Calu3 (cell line): ENCODE measurements around the gene FBXL19. TPM values are rescaled to one million over a fixed set of nuclear protein-coding genes. Genes with fewer than 3 reads are reported as not detected.

Source experiments
- BruUV-seq: library from RNA; stranded (reverse); fragments of 400-500 nt; replicated peaks from 2 replicates; lab custom pipeline; 2021; lab: Mats Ljungman, UMichigan
- CTCF ChIA-PET: fragments of 300-600 bp; sonication (Branson Sonifier 250); formaldehyde crosslinking; loops from one replicate; lab custom pipeline; 2022; ENCODE audit warnings: antibody characterized with exemption; lab: Charles Lee
- DNase-seq: peaks from one replicate; pipeline ENCODE4 v3.0.0; 2022
- H3K27ac Mint-ChIP-seq: one replicate; pipeline ENCODE4 v1.8.0; 2022; ENCODE audit warnings: mixed read lengths; ENCODE audit not compliant: unreplicated experiment
- H3K27me3 Mint-ChIP-seq: one replicate; pipeline ENCODE4 v1.8.0; 2022; ENCODE audit warnings: mixed read lengths; ENCODE audit not compliant: unreplicated experiment
- H3K36me3 Mint-ChIP-seq: one replicate; pipeline ENCODE4 v1.8.0; 2022; ENCODE audit warnings: mild to moderate bottlenecking, moderate library complexity, mixed read lengths; ENCODE audit not compliant: insufficient read depth, unreplicated experiment
- H3K4me1 Mint-ChIP-seq: one replicate; pipeline ENCODE4 v1.8.0; 2022; ENCODE audit warnings: mild to moderate bottlenecking, low read depth, mixed read lengths; ENCODE audit not compliant: unreplicated experiment
- H3K4me3 Mint-ChIP-seq: one replicate; pipeline ENCODE4 v1.8.0; 2022; ENCODE audit warnings: mild to moderate bottlenecking, low read depth, moderate library complexity, mixed read lengths; ENCODE audit not compliant: unreplicated experiment
- H3K9me3 Mint-ChIP-seq: one replicate; pipeline ENCODE4 v1.8.0; 2022; ENCODE audit warnings: low read depth, mixed read lengths; ENCODE audit not compliant: unreplicated experiment
- intact Hi-C: fragments of 100-400 bp; cut with micrococcal nuclease; formaldehyde crosslinking; loops from one replicate; pipeline ENCODE4 v1.10.0; 2022; ENCODE audit not compliant: unreplicated experiment
- total RNA-seq: library from RNA; stranded (reverse); gene quantifications from 2 replicates; pipeline ENCODE4 v1.2.3, GENCODE V29; 2022
- TF ChIP-seq, protein P1 (sequence below): fragments of 200-600 bp; IDR thresholded peaks from one replicate; pipeline ENCODE4 v1.8.0; 2022; ENCODE audit warnings: antibody characterized with exemption; ENCODE audit not compliant: unreplicated experiment

The FBXL19 gene
- total RNA-seq, 1 experiment from 2014 or later, result 43.2 TPM

DNA sequence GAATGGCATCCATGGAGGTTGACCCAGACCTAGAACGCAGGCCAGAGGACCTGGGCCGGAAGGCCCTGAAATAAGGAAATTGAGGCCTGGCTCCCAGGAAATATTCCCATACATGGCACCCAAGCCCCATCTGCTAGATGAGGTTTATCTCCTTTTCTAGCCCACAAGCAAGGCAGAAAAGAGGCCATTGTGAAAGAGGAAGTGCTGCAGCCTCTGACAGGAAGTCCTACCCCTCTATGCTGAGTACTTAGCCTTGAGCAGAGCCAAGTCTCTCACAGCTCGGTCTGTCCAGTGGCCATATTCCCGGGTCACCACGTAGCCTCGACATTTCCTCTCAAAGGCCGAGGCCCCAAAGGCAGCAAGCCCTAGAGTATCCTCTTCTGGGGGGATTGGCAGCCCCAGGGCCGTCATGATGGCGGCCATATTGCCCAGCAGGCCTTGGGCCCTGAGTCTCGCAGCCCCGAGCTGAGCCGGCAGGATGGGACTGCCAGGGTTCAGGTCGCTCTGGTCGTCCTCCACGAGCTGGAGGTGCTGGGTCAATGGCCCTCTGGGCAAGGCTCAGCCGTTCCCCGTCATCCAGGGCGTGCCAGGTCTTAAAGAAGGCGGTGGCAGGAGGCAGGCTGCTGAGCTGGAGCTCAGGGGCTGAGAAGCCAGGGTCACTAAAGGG, 19.1 kb upstream of the FBXL19 start:
- Mint-ChIP-seq H3K27ac (no peak overlapping the region), H3K27me3 (no peaks in the 10 kb centered on the region), H3K9me3 (peaks cover 2% of the 10 kb centered on the region), H3K4me1 (peaks cover 18% of the 10 kb centered on the region), H3K36me3 (peaks cover 5% of the 10 kb centered on the region), H3K4me3 (no peak overlapping the region)
- TF ChIP-seq, protein P1, sequence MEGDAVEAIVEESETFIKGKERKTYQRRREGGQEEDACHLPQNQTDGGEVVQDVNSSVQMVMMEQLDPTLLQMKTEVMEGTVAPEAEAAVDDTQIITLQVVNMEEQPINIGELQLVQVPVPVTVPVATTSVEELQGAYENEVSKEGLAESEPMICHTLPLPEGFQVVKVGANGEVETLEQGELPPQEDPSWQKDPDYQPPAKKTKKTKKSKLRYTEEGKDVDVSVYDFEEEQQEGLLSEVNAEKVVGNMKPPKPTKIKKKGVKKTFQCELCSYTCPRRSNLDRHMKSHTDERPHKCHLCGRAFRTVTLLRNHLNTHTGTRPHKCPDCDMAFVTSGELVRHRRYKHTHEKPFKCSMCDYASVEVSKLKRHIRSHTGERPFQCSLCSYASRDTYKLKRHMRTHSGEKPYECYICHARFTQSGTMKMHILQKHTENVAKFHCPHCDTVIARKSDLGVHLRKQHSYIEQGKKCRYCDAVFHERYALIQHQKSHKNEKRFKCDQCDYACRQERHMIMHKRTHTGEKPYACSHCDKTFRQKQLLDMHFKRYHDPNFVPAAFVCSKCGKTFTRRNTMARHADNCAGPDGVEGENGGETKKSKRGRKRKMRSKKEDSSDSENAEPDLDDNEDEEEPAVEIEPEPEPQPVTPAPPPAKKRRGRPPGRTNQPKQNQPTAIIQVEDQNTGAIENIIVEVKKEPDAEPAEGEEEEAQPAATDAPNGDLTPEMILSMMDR, result no peak
- intact Hi-C loops, result no loop called here
- no TSS peak for BruUV-seq
- DNase-seq, result no peak
- CTCF ChIA-PET, result interaction anchor here (0.7 to 0.9 kb wide), 2 partner anchors 59 to 276 kb away, joined by 4 to 6 read pairs; partner anchors contain the start of gene FUS

GRCh38 chr16:30907064-30907463, 16.3 kb upstream of the FBXL19 start:
- TF ChIP-seq, protein P1, result no peak
- Mint-ChIP-seq H3K36me3 (peaks cover 5% of the 10 kb centered on the region), H3K9me3 (peaks cover 2% of the 10 kb centered on the region), H3K27me3 (no peaks in the 10 kb centered on the region), H3K27ac (no peak overlapping the region), H3K4me3 (no peak overlapping the region), H3K4me1 (peaks cover 18% of the 10 kb centered on the region)
- no TSS peak for BruUV-seq
- DNase-seq, result no peak
- intact Hi-C loops, result no loop called here
- CTCF ChIA-PET, result no interaction called here

- H3K9me3 Mint-ChIP-seq, result no peaks in the 10 kb centered on the region
- no peak overlapping the region for H3K27ac Mint-ChIP-seq
- DNase-seq, result no peak
- H3K4me3 Mint-ChIP-seq, result no peak overlapping the region
- TF ChIP-seq, protein P1, result no peak
- no peaks in the 10 kb centered on the region for H3K27me3 Mint-ChIP-seq
- BruUV-seq, result no TSS peak
- no peaks in the 10 kb centered on the region for H3K36me3 Mint-ChIP-seq
- intact Hi-C loops, result no loop called here
- no peaks in the 10 kb centered on the region for H3K4me1 Mint-ChIP-seq
- CTCF ChIA-PET, result no interaction called here
Measured at GRCh38 chr16:30910427-30911029, 12.8 kb upstream of the FBXL19 start.

DNA sequence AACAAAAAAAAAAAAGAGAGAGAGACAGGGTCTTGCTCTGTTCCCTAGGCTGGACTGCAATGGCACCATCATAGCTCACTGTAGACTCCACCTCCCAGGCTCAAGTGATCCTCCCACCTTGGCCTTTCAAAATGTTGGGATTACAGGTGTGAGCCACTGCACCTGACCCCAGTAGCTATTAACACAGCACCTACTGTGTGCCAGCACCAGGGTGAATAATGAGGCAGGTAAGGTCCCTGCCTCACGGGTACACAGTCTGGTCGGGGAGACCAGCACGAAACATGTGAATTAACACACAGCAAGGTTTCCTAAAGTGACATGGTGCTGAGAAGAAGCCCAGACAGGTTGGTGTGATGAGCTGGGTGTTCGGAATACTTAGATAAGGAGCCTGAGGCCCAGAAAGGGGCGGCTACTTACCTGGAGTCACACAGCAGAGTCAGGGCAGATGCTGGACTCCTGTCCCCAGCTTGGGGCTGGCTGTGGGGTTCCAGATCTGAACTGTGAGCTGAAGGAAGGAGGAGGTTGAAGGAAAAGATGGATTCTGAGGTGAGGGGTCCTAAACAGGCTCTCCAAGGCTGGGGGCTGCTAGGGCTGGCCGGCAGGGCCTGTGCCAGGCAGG, 10.5 kb upstream of the FBXL19 start:
- intact Hi-C loops, result no loop called here
- H3K36me3 Mint-ChIP-seq, result no peaks in the 10 kb centered on the region

More for the DNA sequence above, 10.5 kb upstream of the FBXL19 start:
- DNase-seq, result no peak
- BruUV-seq, result no TSS peak
- Mint-ChIP-seq H3K4me1 (no peaks in the 10 kb centered on the region), H3K27ac (no peak overlapping the region), H3K4me3 (no peak overlapping the region), H3K27me3 (no peaks in the 10 kb centered on the region), H3K9me3 (no peaks in the 10 kb centered on the region)
- TF ChIP-seq, protein P1, result no peak
- CTCF ChIA-PET, result interaction anchor here (0.6 kb wide), 1 partner anchor 71 kb away, joined by 5 read pairs; no protein-coding TSS in a partner anchor
